Tibial nerve (tissue), 3 donors: ENCODE data around the gene LRRC28.

ENCODE experiments used
- CTCF ChIP-seq, 5 experiments: fragments of 200-600 bp in 3 of 5; fragments of 450-650 bp in 2 of 5; sonication (generic) in 3 of 5; IDR thresholded peaks; one replicate each; pipeline ENCODE4 v1.5.1; 2016 to 2019; ENCODE audit warnings: antibody characterized with exemption in 5 of 5, mild to moderate bottlenecking in 3 of 5, moderate library complexity in 2 of 5
- POLR2A ChIP-seq, 2 donors: fragments of 450-650 bp; IDR thresholded peaks; one replicate each; pipeline ENCODE4 v1.6.1; 2017; ENCODE audit warnings: antibody characterized with exemption in 2 of 2, mild to moderate bottlenecking in 2 of 2, moderate library complexity in 2 of 2

GRCh38 chr15:99343881-99344551 lies 92.7 kb downstream of the LRRC28 start:
- TF ChIP-seq POLR2A (IDR thresholded peaks at IDR 0.05) (no peak), CTCF (IDR thresholded peaks at IDR 0.05) (peak; percentile 8 to 43 (median 16))
